A673 (cell line): ENCODE measurements around the gene EBP.

ENCODE experiments used
- CTCF ChIP-seq: fragments of 300-800, 200-600 bp; sonication (generic); conservative IDR thresholded peaks from 2 replicates; pipeline ENCODE4 v1.5.1; 2017; ENCODE audit warnings: low read depth, mild to moderate bottlenecking, antibody characterized with exemption, low read length, moderate library complexity, mixed read lengths
- EZH2 ChIP-seq: fragments of 200-600 bp; sonication (generic); IDR thresholded peaks from 2 replicates; pipeline ENCODE4 v1.6.1; 2017; ENCODE audit warnings: borderline replicate concordance, low read depth, mild to moderate bottlenecking, mixed read lengths, antibody characterized with exemption, low read length; ENCODE audit not compliant: poor library complexity, severe bottlenecking

DNA sequence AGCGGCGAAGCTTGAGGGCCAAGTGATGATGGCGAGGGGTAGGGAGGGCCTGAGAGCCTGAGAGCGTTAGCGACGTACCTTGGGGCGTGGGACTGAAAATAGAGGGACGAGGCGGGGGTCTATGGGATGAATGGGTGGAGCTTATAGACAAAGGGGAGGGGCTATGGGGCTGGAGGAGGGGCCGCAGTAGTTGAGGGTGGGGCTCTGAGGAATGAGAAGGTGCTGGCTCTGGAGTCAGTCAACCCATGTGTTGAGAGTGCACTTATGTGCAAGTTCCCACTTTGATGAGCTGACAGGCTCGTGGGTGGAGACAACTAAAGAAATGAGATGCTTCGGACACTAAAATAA is 18.4 kb downstream of the EBP start:
- TF ChIP-seq EZH2 (no peak), CTCF (no peak)
